GM18861 (cell line): ENCODE measurements around the gene HMGXB4.
A peak's percentile ranks its signal among the peaks of the same experiment; 100 is the strongest.

Experiments used
- ATAC-seq: cut with Tn5 transposase; IDR thresholded peaks from one replicate; pipeline ENCODE4 v1.9.1; 2021; ENCODE audit not compliant: unreplicated experiment

Gene HMGXB4

DNA sequence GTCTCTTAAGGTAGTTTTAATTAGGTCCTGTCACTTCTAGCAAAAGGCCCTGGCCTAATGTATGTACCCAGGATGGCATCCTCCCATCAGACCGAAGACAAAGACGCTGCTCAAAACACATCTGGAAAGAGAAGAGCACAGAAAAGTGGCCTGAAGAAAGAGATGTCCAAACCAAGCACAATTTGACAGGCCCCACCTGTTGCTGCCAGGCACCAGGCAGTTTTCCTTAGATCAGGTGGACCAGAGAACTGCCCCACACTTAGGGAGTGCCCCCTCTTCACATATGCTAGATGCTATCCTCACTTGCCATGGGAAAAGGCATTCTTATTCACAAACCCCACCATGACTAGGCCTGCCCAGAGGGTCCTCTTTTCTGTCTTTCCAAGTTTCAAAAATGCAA, 3.3 kb upstream of the HMGXB4 start:
- ATAC-seq: no peak

GRCh38 chr22:35257002-35257320, 332 bp upstream of the HMGXB4 start:
- peak; percentile 22 for ATAC-seq

- ATAC-seq: no peak
These were observed 1.1 kb downstream of the HMGXB4 start for GRCh38 chr22:35258191-35258988.

DNA sequence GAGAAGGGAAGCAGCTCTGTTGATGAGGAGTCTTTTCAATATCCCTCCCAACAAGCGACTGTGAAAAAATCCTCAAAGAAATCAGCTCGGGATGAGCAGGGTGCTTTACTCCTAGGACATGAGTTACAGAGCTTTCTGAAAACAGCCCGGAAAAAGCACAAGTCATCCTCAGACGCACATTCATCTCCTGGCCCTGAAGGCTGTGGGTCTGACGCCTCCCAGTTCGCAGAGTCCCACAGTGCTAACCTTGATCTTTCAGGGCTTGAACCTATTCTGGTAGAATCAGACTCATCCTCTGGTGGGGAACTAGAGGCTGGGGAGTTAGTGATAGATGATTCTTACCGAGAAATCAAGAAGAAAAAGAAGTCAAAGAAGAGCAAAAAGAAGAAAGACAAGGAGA, 7.7 kb downstream of the HMGXB4 start:
- ATAC-seq: no peak

DNA sequence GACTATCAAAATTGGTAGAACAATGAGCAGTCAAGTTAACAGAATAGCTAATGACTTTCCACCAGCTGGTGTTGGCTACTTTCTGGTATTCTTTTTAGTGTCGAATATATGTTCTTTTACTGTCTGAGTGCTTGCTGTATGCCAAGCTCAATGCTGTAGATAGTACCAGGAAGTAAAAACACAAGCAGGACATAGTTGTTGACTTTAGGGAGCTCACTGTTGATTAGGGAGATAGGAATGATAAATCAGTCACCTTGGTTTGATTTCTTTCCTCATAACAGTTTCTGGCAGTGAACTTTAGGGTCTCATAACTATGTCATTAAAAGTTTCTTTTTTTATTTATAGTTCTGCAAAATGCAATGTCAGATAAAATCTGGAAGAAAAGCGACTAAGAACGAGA, 9.0 kb downstream of the HMGXB4 start:
- no peak for ATAC-seq

DNA sequence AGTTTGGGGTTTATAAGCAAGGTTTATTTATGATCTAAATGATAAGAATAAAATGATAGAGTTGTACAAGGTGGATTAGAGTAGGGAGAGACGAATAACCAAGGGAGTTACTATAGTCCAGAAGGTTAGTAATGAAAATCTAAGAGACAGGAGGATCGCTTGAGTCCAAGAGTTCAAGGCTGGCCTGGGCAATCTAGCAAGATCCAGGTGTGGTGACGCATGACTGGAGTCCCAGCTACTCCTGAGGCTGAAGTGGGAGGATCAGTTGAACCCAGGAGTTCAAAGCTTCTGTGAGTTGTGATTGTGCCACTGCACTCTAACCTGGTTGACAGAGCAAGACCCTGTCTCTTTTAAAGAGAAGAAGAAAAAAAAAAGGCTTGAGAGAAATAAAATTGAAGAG, 12.3 kb downstream of the HMGXB4 start:
- ATAC-seq: no peak

- ATAC-seq: no peak
These were observed 17.0 kb downstream of the HMGXB4 start for GRCh38 chr22:35274154-35274871.

DNA sequence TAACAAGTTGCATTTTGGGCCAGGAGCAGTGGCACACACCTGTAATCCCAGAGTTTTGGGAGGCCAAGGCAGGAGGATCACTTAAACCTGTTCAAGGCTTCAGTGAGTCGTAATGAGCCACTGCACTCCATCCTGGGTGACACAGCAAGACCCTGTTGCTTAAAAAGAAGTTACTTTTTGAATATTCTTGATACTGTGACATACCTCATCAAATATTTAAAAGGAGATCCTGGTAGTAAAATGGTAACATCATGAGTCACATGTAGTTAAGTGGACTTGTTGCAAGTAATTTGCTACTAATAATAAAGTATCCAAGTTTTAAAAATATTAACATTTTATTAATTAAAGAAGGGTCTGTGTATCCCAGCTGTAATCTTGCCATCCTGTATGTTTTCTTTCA, 18.3 kb downstream of the HMGXB4 start:
- ATAC-seq: no peak

DNA sequence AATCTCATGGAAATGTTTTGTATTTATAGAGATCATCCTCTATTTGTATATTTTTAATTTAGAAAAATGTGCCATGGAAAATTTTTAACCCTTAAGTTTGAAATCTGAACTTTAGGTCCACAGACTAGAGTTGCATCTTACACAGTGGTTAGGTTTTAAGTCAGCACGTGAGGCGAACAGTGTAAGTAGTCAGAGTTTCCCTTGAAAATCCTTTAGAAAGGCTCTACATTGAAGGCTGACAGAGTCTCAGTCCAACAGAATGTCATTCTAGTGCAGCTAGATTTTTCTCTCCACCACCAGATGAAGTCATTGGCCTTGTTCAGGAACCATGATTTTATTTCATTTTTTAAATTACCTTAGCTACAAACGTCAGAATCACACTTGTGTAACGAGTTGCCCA, 18.7 kb downstream of the HMGXB4 start:
- no peak for ATAC-seq

- no peak for ATAC-seq
These were observed 30.8 kb downstream of the HMGXB4 start for GRCh38 chr22:35288116-35288515.

DNA sequence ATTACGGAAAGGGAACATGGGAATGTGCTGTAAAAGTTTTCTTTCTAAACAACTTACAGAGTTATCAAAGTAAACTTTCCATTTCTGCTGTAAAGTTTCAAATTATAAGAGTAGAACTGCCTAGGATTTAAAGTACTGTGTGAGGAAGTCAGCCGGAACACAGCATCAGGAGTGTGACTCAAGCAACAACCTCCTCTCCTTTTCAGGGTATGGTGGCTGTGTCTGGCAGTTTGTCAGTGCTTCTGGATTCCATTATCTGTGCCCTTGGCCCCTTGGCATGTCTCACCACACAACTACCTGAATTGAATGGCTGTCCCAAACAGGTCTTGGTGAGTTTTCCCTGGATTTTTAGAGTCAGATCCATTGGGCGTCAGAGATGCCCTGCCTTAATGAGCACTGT, 35.5 kb downstream of the HMGXB4 start:
- ATAC-seq: no peak

DNA sequence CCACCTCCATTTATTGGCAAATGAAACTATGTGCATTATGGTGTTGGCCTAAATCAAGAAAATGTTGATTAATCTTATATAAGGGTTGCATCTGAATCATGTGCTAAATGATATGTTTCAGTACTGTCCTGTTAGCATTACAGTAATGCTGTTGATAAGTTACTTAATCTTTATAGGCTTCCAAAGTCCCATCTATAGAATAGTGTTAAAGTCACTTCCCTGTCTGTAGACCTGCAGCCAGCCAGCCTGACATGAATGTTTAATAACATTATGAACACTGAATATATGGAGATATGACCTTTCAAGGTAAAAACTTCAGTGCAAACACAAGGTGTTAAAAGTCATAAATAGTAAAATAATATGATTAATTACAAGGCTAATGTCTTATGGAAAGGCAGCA, 38.8 kb downstream of the HMGXB4 start:
- ATAC-seq: no peak

GRCh38 chr22:35299217-35299672, 42.0 kb downstream of the HMGXB4 start:
- ATAC-seq: peak; percentile 17

DNA sequence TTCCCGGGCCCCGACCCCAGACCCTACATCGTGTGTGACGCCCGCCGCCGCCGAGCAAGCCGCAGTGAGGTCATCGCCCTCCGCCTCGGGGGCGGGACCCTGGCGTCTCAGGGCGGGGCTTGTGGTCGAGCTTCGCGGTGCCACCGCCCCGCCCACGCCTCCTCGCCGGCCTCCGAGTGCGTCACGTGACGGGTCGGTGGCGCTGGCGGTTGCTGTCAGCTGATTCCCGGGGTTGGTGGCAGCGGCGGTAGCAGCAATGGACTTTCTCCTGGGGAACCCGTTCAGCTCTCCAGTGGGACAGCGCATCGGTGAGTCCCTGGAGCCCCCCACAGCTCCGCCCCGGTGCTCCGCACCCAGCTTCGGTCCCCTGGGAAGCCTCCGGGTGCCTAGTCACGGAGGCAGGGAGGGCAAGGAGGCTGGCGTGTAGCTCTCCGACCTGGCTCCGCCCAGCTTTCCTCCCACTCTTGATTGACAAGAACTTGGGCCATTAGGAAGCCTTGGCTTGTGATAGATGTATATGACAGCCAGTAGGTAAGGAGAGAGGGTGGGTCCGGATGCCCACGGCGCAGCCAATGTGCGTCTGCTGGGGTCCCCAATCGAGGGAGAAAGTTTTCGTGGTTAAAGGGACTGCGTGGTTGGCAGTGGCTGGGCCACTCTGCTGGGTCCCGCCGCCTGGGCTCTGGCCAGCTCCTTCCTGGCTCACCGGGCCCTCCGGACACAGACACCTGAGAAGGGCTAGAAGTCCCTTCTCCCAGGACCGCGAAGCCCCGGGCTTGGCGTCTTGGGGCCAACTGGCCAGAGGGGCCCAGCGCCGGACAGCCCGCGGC, 42.6 kb downstream of the HMGXB4 start, which contains the start of gene TOM1:
Gene TOM1, plus strand, starts transcription at position 222 of the 827 bp plus-strand sequence. Its CDS starts 35 bp downstream, at position 257.
- peak; percentile 94 for ATAC-seq

GRCh38 chr22:35301372-35301874, 44.1 kb downstream of the HMGXB4 start:
- ATAC-seq: no peak

DNA sequence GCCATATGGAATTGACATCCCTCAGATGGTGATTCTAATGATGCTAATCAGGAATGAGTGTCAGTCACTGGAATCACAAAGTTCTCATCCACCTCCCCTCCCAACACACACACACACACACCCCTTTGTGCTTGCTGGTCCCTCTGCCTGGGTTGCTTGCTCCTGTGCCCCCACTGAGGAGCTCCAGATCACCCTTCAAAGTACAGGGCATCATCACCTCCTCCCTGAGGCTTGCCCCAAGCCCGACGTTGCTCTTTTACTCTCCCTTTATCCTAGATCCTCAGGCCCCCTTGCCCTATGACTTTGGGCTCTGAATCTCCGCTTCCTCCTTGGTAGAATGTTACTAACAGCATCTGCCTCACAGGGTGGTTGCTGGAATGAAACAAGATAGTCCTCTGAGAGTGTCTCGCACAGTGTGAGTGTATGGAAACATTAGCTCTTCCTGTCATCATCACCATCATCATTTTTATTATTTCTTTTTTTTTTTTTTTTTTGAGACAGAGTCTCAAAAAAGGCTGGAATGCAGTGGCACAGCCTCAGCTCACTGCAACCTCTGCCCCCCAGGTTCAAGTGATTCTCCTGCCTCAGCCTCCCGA, 45.8 kb downstream of the HMGXB4 start:
- no peak for ATAC-seq

DNA sequence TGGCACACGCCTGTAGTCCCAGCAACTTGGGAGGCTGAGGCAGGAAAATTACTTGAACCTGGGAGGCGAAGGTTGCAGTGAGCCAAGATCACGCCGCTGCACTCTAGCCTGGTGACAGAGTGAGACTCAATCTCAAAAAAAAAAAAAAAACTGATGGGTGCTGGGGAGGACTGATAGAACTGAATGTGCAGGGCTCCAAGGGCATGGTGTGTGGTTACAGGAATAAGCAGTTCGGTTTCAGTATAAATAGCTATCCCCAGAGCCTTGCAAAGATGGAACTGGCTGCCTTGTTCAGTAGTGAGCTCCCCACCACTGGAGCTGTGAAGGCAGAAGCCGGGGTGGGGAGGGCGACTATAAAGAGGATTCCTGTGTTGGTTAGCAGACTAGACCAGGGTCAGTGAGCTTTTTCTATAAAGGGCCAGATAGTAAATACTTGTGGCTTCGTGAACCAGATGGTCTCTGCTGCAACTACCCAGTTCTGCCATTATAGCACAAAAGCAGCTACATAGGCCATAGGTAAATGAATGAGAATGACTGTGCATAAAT, 48.3 kb downstream of the HMGXB4 start:
- no peak for ATAC-seq

GRCh38 chr22:35306350-35306967, 49.2 kb downstream of the HMGXB4 start:
- no peak for ATAC-seq

- ATAC-seq: no peak
These were observed 50.1 kb downstream of the HMGXB4 start for GRCh38 chr22:35307372-35307771.

DNA sequence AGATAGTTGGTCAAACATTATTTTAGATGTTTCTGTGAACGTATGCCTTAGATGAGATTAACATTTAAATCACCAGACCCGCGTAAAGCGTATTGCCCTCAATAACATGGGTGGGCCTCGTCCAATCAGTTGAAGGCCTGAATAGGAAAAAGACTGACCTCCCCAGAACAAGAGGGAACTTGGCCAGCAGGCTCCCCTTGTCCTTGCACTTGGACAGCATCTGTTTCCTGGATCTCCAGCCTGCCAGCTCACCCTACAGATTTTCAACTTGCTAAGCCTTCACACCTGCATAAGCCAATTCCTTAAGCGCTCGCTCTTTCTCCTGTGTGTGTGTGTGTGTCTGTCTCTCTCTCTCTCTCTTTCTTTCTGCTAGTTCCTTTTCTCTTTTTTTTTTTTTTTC, 50.6 kb downstream of the HMGXB4 start:
- ATAC-seq: no peak
